Keratinocyte (primary cell): ENCODE measurements around the gene WIPF3.

Source experiments
- EZH2 ChIP-seq: IDR thresholded peaks from one replicate; pipeline ENCODE4 v1.6.1; 2012; ENCODE audit warnings: inconsistent platforms, mild to moderate bottlenecking, low read length, moderate library complexity
- TF ChIP-seq, protein P1 (sequence below), 3 experiments: IDR thresholded peaks in 1 of 3; conservative IDR thresholded peaks in 1 of 3; optimal IDR thresholded peaks in 1 of 3; 2 replicates in 2 of 3; 3 replicates in 1 of 3; pipeline versions ENCODE3 to v1.5.1; 2011; ENCODE audit warnings: low read length in 3 of 3, mild to moderate bottlenecking in 3 of 3, moderate library complexity in 2 of 3, control low read depth in 1 of 3, inconsistent platforms in 1 of 3; ENCODE audit not compliant: insufficient read depth in 2 of 3; ENCODE audit errors: extremely low read depth in 1 of 3

DNA sequence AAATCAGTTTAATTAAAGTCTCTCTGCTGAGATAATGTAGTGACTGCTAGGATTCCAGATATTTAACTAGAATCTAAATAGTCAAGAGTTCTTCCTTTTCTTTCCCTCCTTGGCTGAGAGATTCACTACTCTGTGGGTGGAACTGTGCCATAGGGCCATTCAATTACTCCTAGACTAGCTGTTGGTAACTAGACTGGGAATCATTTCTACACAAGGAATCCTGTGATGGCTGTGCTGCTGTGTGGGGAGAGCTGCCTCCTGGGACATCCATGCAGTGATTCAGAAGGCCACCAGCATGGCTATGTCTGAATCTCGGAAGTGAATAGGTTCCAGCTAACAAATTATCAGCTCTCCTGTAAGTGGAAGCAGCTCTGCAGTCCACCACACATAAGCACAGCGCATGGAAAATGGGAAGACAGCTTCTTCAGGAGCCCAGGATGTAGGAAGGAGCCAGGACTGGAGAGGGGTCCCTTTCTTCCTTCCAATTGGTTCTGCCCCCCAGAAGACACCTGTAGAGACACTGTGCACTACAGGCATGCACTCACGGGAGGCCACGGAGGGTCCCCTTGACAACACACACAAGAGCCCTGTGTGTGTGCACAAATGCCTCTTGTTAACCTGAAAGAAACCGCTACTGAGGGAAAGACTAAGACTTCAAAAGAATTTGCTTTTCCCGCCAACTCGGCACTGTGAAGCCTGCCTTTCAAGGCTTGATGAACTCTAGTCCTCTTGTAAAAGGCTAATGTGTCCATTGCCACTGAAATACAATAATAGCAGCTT is 116.8 kb downstream of the WIPF3 start:
- TF ChIP-seq, protein P1, sequence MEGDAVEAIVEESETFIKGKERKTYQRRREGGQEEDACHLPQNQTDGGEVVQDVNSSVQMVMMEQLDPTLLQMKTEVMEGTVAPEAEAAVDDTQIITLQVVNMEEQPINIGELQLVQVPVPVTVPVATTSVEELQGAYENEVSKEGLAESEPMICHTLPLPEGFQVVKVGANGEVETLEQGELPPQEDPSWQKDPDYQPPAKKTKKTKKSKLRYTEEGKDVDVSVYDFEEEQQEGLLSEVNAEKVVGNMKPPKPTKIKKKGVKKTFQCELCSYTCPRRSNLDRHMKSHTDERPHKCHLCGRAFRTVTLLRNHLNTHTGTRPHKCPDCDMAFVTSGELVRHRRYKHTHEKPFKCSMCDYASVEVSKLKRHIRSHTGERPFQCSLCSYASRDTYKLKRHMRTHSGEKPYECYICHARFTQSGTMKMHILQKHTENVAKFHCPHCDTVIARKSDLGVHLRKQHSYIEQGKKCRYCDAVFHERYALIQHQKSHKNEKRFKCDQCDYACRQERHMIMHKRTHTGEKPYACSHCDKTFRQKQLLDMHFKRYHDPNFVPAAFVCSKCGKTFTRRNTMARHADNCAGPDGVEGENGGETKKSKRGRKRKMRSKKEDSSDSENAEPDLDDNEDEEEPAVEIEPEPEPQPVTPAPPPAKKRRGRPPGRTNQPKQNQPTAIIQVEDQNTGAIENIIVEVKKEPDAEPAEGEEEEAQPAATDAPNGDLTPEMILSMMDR (optimal IDR thresholded peaks at IDR 0.05 in 1 of 3, IDR thresholded peaks at IDR 0.05 in 1 of 3, conservative IDR thresholded peaks at IDR 0.05 in 1 of 3; ENCODE audit: extremely low read depth in 1 of 3, insufficient read depth in 2 of 3, low read length in 3 of 3) = no peak
- TF ChIP-seq EZH2 = no peak
